Left ventricle myocardium superior (tissue), 1 donor: Measurements from ENCODE around the gene ADAM10. TPM values are rescaled to one million over a fixed set of nuclear protein-coding genes. Genes with fewer than 3 reads are reported as not detected.
"Not testable (repeated sequence)": the region's sequence is repeated elsewhere in the genome, so short reads cannot be mapped to it uniquely, and the experiment has no call there.

Experiments used
- ATAC-seq: fragments of 200-7000 bp; cut with Tn5 transposase; one replicate; pipeline ENCODE4 v1.9.1; 2020; ENCODE audit warnings: mild to moderate bottlenecking, moderate library complexity
- DNase-seq: peaks from one replicate; pipeline ENCODE4 v3.0.0-alpha.2; 2020
- intact Hi-C: fragments of 100-400 bp; cut with micrococcal nuclease; formaldehyde crosslinking; loops from one replicate; pipeline ENCODE4 v1.11.0; 2022
- long read RNA-seq: library from polyadenylated mRNA; unstranded; transcript quantifications from one replicate; pipeline ENCODE4 v2.0.0, GENCODE V29; 2021
- total RNA-seq: library from RNA; stranded (reverse); fragmentation: NEBNext Ultra II Directional; extraction: Animal tissue kit (Norgen Biotek cat#: 25700); gene quantifications from one replicate; pipeline ENCODE4 v1.2.1, GENCODE V29; 2021
- donor health status: DM: no; HTN: yes; CAD: no; lungs with severe emphysema.

The ADAM10 gene, protein sequence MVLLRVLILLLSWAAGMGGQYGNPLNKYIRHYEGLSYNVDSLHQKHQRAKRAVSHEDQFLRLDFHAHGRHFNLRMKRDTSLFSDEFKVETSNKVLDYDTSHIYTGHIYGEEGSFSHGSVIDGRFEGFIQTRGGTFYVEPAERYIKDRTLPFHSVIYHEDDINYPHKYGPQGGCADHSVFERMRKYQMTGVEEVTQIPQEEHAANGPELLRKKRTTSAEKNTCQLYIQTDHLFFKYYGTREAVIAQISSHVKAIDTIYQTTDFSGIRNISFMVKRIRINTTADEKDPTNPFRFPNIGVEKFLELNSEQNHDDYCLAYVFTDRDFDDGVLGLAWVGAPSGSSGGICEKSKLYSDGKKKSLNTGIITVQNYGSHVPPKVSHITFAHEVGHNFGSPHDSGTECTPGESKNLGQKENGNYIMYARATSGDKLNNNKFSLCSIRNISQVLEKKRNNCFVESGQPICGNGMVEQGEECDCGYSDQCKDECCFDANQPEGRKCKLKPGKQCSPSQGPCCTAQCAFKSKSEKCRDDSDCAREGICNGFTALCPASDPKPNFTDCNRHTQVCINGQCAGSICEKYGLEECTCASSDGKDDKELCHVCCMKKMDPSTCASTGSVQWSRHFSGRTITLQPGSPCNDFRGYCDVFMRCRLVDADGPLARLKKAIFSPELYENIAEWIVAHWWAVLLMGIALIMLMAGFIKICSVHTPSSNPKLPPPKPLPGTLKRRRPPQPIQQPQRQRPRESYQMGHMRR
- total RNA-seq, result 77.1 TPM
- long read RNA-seq, full-length matches to known transcripts, result 45 of 58 reads
- long read RNA-seq, partial matches to known transcripts, result 5 of 58 reads
- long read RNA-seq, other reads (novel, unspliced or antisense), result 8 of 58 reads

DNA sequence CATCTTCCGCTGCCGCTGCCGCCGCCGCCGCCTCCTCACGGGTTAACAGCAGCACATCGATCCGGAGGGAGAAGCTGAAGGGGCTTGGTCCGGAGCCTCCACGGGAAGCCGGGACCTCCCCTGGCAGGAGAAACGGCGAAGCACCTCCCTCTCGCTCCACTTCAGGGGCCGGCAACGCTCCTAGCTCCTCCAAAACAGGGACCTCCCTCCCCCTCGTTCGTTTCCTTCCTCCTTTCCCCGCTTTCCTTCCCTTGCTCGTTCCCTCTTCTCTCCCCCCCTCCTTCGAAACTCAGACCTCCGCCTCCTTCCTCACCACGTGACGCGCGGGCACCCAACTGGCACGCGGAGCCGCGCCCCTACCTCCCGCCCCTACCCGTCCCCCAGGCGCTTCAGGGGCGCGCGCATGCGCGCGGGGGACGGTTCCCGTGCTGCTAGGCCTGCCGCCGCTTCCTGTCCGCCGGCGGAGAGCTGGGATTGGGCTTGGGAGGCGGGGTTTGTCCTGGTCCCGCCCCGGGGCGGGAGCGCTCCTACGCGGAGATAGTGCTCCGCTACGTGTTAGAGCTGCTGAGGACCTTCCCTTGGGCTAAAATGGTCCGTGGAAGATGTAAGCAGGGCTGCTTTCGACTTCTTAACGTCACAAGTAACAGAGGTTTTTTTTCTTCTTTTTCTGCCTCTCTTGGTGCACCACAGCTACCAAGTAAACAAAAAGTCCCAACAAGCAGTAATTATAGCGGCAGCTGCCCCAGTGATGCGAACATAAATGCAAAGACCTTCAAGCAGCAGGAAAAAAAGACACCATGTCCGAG, at the start of gene ADAM10:
TSS of gene ADAM10 (minus strand) at position 176 of the 806 bp plus-strand sequence. CDS start at position 3, 173 bp downstream.
- intact Hi-C loops, result loop anchor here (10.0 kb wide), 1 partner anchor 65 kb away; no protein-coding TSS in a partner anchor
- ATAC-seq (peak; percentile 97), DNase-seq (peak; percentile 100)

GRCh38 chr15:58797505-58797904, 48.0 kb upstream of the ADAM10 start:
- no peak for DNase-seq
- peak; percentile 66 for ATAC-seq
- intact Hi-C loops, result no loop called here

DNA sequence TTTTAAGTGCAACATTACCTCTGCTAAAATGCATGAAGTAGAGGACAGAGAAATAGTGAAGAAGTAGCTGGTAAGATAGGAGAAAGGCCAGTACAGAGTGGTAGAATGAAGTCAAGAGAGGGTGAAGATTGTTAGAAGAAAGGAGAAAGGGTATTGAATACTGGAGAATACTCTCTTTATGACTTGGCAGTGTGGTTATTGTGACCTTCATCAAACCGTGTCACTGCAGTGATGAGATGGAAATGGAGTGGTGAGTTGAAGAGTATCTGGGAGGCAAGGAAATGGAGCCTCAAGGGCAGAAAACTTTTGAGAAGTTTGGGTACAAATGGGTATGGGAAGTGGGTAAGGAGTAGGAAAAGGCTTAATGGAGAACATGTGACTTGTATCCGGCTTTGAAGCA, 46.3 kb upstream of the ADAM10 start:
- intact Hi-C loops, result no loop called here
- DNase-seq (no peak), ATAC-seq (peak; percentile 15)

GRCh38 chr15:58793862-58794261, 44.4 kb upstream of the ADAM10 start:
- no peak for DNase-seq
- intact Hi-C loops, result no loop called here
- peak; percentile 54 for ATAC-seq

GRCh38 chr15:58788056-58788710, 38.7 kb upstream of the ADAM10 start:
- no peak for DNase-seq
- ATAC-seq, result no peak
- intact Hi-C loops, result no loop called here

DNA sequence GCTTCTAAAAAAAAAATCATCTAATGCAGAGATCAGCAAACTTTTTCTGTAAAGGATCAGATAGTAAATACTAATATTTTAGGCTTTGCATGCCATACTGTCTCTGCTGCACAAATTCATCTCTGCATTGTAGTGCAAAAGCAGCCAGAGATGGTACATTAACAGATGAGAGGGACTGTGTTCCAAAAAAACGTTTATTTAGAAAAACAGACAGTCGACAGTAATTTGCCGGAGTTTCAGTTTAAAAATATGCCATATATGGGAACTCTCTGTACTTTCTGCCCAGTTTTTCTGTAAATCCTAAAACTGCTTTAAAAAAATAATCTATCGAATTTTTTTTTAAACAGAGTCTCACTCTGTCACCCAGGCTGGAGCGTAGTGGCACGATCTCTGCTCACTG, 35.8 kb upstream of the ADAM10 start:
- no peak for DNase-seq
- ATAC-seq, result no peak
- intact Hi-C loops, result no loop called here

- DNase-seq (no peak), ATAC-seq (no peak)
- intact Hi-C loops, result loop anchor here (10.0 kb wide), 1 partner anchor 505 kb away; no protein-coding TSS in a partner anchor
These were observed 30.0 kb upstream of the ADAM10 start for GRCh38 chr15:58779554-58779953.

DNA sequence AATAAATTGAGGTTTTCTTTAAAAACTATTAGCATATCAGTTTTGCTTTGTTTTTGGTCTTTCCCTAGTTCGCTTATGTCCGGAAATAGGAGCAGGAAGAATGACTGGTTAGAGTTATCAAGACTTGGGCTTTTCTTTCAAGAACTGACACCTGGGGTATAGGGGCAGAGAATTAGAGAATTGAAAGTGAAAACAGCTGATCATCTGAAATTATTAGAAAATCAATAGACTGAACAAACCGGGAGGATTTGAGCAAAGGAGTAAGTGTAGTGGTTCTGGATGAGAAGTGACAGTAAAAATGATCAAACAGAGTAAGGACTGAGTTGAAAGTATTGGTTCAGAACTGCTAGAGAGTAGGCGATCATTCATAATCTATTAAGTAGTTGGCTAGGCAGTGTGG, 27.6 kb upstream of the ADAM10 start:
- ATAC-seq (no peak), DNase-seq (no peak)
- intact Hi-C loops, result loop anchor here (10.0 kb wide), 1 partner anchor 502 kb away; no protein-coding TSS in a partner anchor

- intact Hi-C loops, result loop anchor here (10.0 kb wide), 1 partner anchor 501 kb away; no protein-coding TSS in a partner anchor
- ATAC-seq, result no peak
These were observed 25.9 kb upstream of the ADAM10 start for GRCh38 chr15:58775402-58775801.

DNA sequence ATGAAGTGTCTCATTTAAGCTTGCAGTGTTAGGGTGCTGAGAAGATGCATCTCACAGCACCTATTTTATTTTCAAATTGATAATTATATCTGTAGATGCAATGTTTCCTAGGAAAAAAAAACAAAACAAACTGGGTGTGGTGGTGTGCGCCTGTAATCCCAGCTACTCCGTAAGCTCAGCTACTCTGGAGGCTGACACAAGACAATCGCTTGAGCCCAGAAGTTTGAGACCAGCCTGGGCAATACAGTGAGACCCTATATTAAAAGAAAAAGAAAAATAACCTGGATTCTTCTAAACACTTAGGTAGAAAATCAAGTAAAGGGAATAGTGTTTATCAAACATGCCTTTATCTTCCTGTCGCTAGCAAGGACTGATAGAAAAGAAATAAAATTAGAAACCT, 23.5 kb upstream of the ADAM10 start:
- DNase-seq (no peak), ATAC-seq (no peak)
- intact Hi-C loops, result loop anchor here (10.0 kb wide), 1 partner anchor 498 kb away; no protein-coding TSS in a partner anchor

More at GRCh38 chr15:58775402-58775801, 25.9 kb upstream of the ADAM10 start:
- DNase-seq, result no peak

GRCh38 chr15:58771621-58772250, 22.2 kb upstream of the ADAM10 start:
- intact Hi-C loops, result loop anchor here (10.0 kb wide), 1 partner anchor 497 kb away; no protein-coding TSS in a partner anchor
- DNase-seq (peak; percentile 69), ATAC-seq (peak; percentile 40)

GRCh38 chr15:58770857-58771620, 21.5 kb upstream of the ADAM10 start, which contains the start of gene MINDY2:
Gene MINDY2 (plus strand): TSS chr15:58771302. CDS start chr15:58771396, 94 bp downstream.
- DNase-seq (peak; percentile 99), ATAC-seq (peak; percentile 97)
- intact Hi-C loops, result loop anchor here (10.0 kb wide), 1 partner anchor 496 kb away; no protein-coding TSS in a partner anchor

DNA sequence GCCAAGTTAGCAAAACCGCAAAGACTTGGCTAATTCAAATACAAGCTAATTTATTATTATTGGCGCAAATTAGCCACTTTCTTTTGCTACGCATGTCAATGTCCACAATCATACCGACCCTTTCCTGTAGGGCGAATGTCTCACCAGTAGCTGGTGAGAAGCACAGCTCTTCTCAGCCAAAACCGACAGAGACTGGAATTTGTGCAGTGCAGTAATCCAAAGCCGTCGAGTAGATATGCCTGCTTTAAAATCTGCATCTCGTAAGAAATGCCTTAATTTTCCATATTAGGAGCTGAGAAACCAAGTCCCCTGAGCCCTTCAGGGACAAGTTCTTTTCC, 21.0 kb upstream of the ADAM10 start:
- intact Hi-C loops, result loop anchor here (10.0 kb wide), 1 partner anchor 496 kb away; no protein-coding TSS in a partner anchor
- peak; percentile 32 for ATAC-seq
- DNase-seq, result no peak

DNA sequence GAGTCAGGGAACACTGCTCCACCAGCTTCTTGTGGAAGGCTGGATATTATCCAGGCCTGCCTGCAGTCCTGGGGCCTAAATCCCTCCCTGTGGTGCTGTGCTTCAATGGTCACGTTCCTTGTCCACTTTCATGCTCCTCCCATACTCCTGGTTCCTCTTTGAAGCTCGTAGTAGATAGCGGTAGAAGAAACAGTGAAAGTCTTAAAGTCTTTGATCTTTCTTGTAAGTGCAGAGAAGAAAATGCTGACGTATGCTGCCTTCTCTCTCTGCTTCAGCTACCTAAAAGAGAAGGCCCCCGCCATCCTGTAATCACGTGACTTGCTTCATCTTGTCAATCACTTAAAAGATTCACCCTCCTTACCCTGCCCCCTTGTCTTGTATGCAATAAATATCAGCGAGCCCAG, 19.1 kb upstream of the ADAM10 start:
- ATAC-seq, DNase-seq, intact Hi-C loops: not testable (repeated sequence)

DNA sequence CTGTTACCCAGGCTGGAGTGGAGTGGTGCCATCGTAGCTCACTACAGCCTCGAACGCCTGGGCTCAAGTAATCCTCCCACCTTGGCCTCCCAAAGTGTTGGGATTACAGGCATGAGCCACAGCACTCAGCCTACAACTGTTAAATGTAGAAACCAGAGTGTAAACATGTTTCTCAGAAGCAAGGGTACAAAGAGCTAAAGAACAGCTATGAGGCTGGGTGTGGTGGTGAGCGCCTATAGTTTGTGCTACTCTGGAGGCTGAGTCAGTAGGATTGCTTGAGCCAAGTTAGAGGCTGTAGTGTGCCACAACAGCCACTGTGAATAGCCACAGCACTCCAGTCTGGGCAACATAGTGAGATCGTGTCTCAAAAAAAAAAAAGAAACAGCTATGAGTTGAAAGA, 16.8 kb upstream of the ADAM10 start:
- DNase-seq, result no peak
- ATAC-seq, result no peak
- intact Hi-C loops, result no loop called here

DNA sequence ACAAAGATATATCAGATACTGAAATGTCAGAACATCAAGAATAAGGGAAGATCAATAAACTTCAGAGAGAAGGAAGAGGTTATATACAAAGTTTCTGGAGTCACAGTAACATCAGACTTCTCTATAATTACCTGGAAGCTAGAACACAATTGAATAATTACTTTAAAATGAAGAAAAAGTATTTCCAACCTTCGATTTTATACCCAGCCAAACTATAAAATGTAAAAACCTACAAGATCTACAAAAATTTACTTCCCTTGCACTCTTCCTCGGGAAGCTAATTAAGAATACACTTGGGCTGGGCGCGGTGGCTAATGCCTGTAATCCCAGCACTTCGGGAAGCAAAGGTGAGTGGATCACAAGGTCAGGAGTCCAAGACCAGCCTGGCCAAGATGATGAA, 15.0 kb upstream of the ADAM10 start:
- no peak for DNase-seq
- ATAC-seq, result no peak
- intact Hi-C loops, result no loop called here

DNA sequence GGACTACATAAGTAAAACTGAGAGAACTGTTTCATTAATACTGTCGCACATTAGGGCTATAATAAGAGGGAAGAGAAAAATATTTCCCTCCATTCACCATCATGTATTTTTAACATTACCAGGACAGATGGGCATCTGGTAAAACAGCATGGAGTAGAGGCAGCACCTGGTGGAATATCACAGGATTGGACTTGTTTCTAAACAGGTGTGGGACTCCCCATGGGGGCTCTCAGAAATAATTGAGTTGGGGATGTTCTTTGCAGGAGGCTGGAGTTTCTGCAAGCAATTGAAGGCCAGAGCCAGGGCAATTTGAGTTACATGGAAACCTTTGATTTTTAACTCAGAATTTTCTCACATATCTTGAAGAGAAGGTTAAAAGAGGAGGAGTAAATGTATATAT, 13.2 kb upstream of the ADAM10 start:
- ATAC-seq (no peak), DNase-seq (no peak)
- intact Hi-C loops, result no loop called here
